KMS-11 (cell line): Measurements from ENCODE around the gene LRRC71.

Experiments
- H2AFZ ChIP-seq: fragments of 200-600 bp; sonication (generic); 2 replicates; pipeline ENCODE4 v1.6.1; 2016; ENCODE audit warnings: antibody characterized with exemption, mixed run types, low read depth
- H3K27ac ChIP-seq: fragments of 200-600 bp; sonication (generic); 2 replicates; pipeline ENCODE4 v1.6.1; 2016; ENCODE audit warnings: mild to moderate bottlenecking, mixed run types
- H3K27me3 ChIP-seq: fragments of 200-600 bp; sonication (generic); 2 replicates; pipeline ENCODE4 v1.6.1; 2017; ENCODE audit warnings: mild to moderate bottlenecking, low read depth, mixed run types, moderate library complexity; ENCODE audit not compliant: insufficient read depth
- H3K36me3 ChIP-seq: fragments of 200-600 bp; sonication (generic); 2 replicates; pipeline ENCODE4 v1.6.1; 2017; ENCODE audit warnings: mild to moderate bottlenecking, mixed run types; ENCODE audit not compliant: insufficient read depth
- H3K4me1 ChIP-seq: fragments of 200-600 bp; sonication (generic); 2 replicates; pipeline ENCODE4 v1.6.1; 2016; ENCODE audit warnings: mild to moderate bottlenecking, low read depth, mixed run types; ENCODE audit not compliant: poor library complexity, severe bottlenecking
- H3K4me2 ChIP-seq: fragments of 200-600 bp; sonication (generic); 2 replicates; pipeline ENCODE4 v1.7.0; 2016; ENCODE audit warnings: mild to moderate bottlenecking, mixed run types
- H3K4me3 ChIP-seq: fragments of 200-600 bp; sonication (generic); IDR thresholded peaks from 2 replicates; pipeline ENCODE4 v1.6.1; 2017; ENCODE audit warnings: low read depth, low read length, mixed read lengths; ENCODE audit not compliant: insufficient read depth
- H3K79me2 ChIP-seq: fragments of 200-600 bp; sonication (generic); 2 replicates; pipeline ENCODE4 v1.6.1; 2016; ENCODE audit warnings: low read depth, mixed run types; ENCODE audit not compliant: insufficient read depth
- H3K9ac ChIP-seq: fragments of 200-600 bp; sonication (generic); 2 replicates; pipeline ENCODE4 v1.6.1; 2016; ENCODE audit warnings: mild to moderate bottlenecking, mixed run types
- H4K20me1 ChIP-seq: fragments of 200-600 bp; sonication (generic); 2 replicates; pipeline ENCODE4 v1.6.1; 2016; ENCODE audit warnings: mild to moderate bottlenecking, mixed run types; ENCODE audit not compliant: insufficient read depth
- CTCF ChIP-seq: fragments of 200-600 bp; sonication (generic); conservative IDR thresholded peaks from 2 replicates; pipeline ENCODE4 v1.6.1; 2017; ENCODE audit warnings: low read depth, mild to moderate bottlenecking, antibody characterized with exemption, low read length, moderate library complexity, mixed read lengths

LRRC71 gene

GRCh38 chr1:156936721-156937220, 16.3 kb downstream of the LRRC71 start:
- H2AFZ ChIP-seq, result no peak overlapping the region
- no peaks in the 10 kb centered on the region for H3K79me2 ChIP-seq
- TF ChIP-seq CTCF, result no peak
- H3K36me3 ChIP-seq, result no peaks in the 10 kb centered on the region
- H3K9ac ChIP-seq, result no peak overlapping the region
- no peaks in the 10 kb centered on the region for H3K4me1 ChIP-seq
- no peak overlapping the region for H3K4me2 ChIP-seq
- no peak overlapping the region for H3K4me3 ChIP-seq
- no peak overlapping the region for H3K27ac ChIP-seq
- peaks cover 6% of the 10 kb centered on the region; the same call in 1 of the 2 replicates for H3K27me3 ChIP-seq
- no peaks in the 10 kb centered on the region for H4K20me1 ChIP-seq

- no peak overlapping the region for H3K4me3 ChIP-seq
- H4K20me1 ChIP-seq, result no peaks in the 10 kb centered on the region
- no peak overlapping the region for H2AFZ ChIP-seq
- no peaks in the 10 kb centered on the region for H3K79me2 ChIP-seq
- no peak for TF ChIP-seq CTCF
- H3K9ac ChIP-seq, result no peak overlapping the region
- no peak overlapping the region for H3K27ac ChIP-seq
- H3K27me3 ChIP-seq, result no peaks in the 10 kb centered on the region
- no peak overlapping the region for H3K4me2 ChIP-seq
- H3K36me3 ChIP-seq, result no peaks in the 10 kb centered on the region
- no peaks in the 10 kb centered on the region for H3K4me1 ChIP-seq
Measured at GRCh38 chr1:156937883-156938282, 17.5 kb downstream of the LRRC71 start.

- no peak overlapping the region for H3K4me3 ChIP-seq
- no peaks in the 10 kb centered on the region for H3K36me3 ChIP-seq
- H4K20me1 ChIP-seq, result no peaks in the 10 kb centered on the region
- no peaks in the 10 kb centered on the region for H3K27me3 ChIP-seq
- no peak for TF ChIP-seq CTCF
- H3K9ac ChIP-seq, result no peak overlapping the region
- no peak overlapping the region for H2AFZ ChIP-seq
- no peaks in the 10 kb centered on the region for H3K79me2 ChIP-seq
- no peaks in the 10 kb centered on the region for H3K4me1 ChIP-seq
- no peak overlapping the region for H3K4me2 ChIP-seq
- no peak overlapping the region for H3K27ac ChIP-seq
Measured at GRCh38 chr1:156938813-156939212, 18.4 kb downstream of the LRRC71 start.

GRCh38 chr1:156939786-156940334, 19.4 kb downstream of the LRRC71 start:
- H3K36me3 ChIP-seq, result no peaks in the 10 kb centered on the region
- no peak overlapping the region for H3K9ac ChIP-seq
- no peak for TF ChIP-seq CTCF
- no peaks in the 10 kb centered on the region for H3K79me2 ChIP-seq
- H3K27ac ChIP-seq, result no peak overlapping the region
- H2AFZ ChIP-seq, result no peak overlapping the region
- H3K4me2 ChIP-seq, result no peak overlapping the region
- H4K20me1 ChIP-seq, result no peaks in the 10 kb centered on the region
- no peak overlapping the region for H3K4me3 ChIP-seq
- no peaks in the 10 kb centered on the region for H3K4me1 ChIP-seq
- no peaks in the 10 kb centered on the region for H3K27me3 ChIP-seq
